Left cardiac atrium (tissue), 4 donors: ENCODE measurements around the gene MAS1. TPM values are rescaled to one million over a fixed set of nuclear protein-coding genes. Genes with fewer than 3 reads are reported as not detected.
A peak's percentile ranks its signal among the peaks of the same experiment; 100 is the strongest.
"Not testable (repeated sequence)": the region's sequence is repeated elsewhere in the genome, so short reads cannot be mapped to it uniquely, and the experiment has no call there.

Experiments used
- ATAC-seq, 2 donors: fragments of 200-7000 bp; cut with Tn5 transposase; one replicate each; pipeline ENCODE4 v1.9.1; 2020; ENCODE audit warnings: mild to moderate bottlenecking in 2 of 2, moderate library complexity in 2 of 2
- DNase-seq: peaks from one replicate; pipeline ENCODE4 v3.0.0-alpha.2; 2020
- intact Hi-C, 2 donors: fragments of 100-400 bp; cut with DNase I; formaldehyde crosslinking; loops; one replicate each; pipeline versions ENCODE4 v1.14.1 to v1.15.1; 2022 to 2023
- long read RNA-seq: library from polyadenylated mRNA; unstranded; transcript quantifications from one replicate; pipeline ENCODE4 v2.0.0, GENCODE V29; 2021
- total RNA-seq, 2 donors: library from RNA; stranded (reverse); fragmentation: NEBNext Ultra II Directional; extraction: Animal tissue kit (Norgen Biotek cat#: 25700); gene quantifications; one replicate each; pipeline ENCODE4 v1.2.1, GENCODE V29; 2021
- donor health status: DM: no; HTN: yes; CAD: no.
- donor health status: DM: no; HTN: yes; CAD: no; lungs with severe emphysema.
- donor health status: DM: yes; HTN: yes; CAD: no.
- donor health status: Dilated cardiomyopathy.

Gene MAS1
- not detected for total RNA-seq
- long read RNA-seq, result 0 reads

DNA sequence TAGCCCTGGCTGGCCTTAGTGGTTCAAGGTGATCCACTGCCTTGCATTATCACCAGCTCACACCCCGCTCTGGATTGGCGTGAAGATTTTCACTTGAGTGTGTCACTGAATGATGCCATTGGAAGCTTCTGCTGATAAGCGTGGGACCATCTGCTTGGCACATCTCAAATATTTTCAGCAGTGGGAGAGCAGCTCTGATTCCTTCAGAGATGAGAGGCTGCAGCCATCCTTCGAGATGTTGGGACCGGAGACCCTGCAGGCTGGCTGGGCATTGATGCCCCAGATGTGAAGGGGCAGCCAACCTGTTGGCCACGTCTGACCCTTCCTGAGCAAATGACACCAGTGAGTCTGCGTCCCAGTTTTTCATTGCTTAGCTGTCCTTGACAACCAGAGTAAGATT, at the start of gene MAS1:
Gene MAS1 (plus strand): TSS at position 197 of the 400 bp plus-strand sequence. CDS start 15,968 bp downstream, outside the sequence.
- DNase-seq (no peak), ATAC-seq (no peak)
- intact Hi-C loops, result no loop called here

DNA sequence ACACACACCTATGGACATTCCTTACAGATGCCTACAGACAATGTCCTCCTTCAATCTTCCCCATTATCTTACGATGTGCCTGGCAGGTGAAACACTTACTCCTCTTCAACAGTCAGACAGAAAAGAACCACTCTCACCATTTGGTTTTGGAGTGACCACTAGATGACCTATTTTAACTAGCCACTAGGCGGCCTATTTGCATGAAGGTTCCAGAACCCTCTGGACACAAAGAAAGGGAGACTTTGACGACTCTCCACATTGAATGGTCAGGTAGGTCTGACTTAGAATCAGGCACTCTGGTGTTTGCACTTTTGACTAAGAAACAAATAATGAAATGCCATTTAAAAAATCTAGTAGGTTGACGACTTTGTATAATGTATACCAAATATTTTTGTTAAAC, 48.8 kb upstream of the MAS1 start:
- ATAC-seq (no peak), DNase-seq (no peak)
- intact Hi-C loops, result no loop called here

DNA sequence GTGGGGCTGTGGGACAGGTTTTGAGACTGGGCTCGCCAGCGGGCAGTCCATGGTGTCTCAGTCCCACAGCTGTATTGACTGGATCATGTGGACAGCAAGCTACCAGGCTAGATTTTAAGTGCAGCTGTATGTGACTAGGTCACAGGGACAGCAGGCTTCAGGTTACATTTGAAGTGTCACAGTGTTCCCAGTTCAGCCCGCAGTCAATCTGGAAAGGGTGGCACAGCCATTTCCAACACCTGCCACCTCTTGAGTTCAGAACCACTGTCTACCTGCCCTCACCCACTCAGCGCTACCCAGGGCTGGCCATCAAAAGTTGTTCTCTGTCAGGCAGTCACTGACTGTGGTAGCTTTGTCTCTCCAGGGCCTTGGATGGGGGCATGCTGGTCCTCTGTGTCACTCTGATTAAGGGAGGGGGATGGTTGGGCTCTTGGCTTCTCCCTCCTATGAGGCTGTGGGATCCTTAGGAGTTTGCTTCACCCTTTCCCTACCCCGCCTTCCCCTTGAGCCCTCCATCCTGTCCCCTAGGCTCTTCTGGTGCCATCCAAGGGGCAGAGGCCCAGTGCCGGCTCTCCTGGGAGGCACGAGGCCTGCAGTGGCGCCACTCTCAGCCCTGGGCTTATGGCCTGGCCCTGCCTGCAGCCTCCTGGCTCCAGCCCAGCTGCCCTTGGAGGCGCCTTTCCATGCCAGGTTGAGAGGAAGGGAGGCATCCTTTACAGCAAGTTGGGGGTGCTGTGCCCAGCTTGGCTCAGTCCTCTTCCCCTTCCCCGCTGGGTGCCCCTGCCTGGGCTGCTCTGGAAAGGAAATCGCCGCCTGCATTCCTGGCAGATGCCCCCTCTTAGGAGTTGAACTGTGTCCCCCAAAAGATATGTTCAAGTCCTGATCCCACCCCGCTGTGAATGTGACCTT, 45.8 kb upstream of the MAS1 start:
- ATAC-seq (peak in 1 of 2 donors; percentile 59), DNase-seq (no peak)
- intact Hi-C loops, result no loop called here

DNA sequence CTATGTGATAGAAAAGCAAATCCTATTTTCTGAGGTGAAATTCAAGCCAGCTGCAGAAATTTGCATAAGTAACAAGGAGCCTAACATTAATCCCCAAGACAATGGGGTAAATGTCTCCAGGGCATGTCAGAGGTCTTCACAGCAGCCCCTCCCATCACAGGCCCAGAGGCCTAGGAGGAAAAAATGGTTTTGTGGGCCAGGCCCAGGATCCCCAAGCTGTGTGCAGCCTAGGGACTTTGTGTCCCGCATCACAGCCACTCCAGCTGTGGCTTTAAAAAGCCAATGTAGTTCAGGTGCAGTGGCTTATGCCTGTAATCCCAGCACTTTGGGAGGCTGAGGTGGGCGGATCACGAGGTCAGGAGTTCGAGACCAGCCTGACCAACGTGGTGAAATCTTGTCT, 42.2 kb upstream of the MAS1 start:
- intact Hi-C loops, ATAC-seq, DNase-seq: not testable (repeated sequence)

DNA sequence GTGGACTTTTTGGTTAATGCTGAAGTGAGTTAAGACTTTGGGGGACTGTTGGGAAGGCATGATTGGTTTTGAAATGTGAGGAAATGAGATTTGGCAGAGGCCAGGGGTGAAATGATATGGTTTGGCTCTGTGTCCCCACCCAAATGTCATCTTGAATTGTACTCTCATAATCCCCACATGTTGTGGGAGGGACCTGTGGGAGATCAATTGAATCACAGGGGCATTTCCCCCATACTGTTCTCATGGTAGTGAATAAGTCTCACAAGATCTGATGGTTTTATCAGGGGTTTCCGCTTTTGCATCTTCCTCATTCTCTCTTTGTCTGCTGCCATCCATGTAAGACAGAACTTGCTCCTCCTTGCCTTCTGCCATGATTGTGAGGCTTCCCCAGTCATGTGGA, 40.9 kb upstream of the MAS1 start:
- intact Hi-C loops, ATAC-seq, DNase-seq: not testable (repeated sequence)

DNA sequence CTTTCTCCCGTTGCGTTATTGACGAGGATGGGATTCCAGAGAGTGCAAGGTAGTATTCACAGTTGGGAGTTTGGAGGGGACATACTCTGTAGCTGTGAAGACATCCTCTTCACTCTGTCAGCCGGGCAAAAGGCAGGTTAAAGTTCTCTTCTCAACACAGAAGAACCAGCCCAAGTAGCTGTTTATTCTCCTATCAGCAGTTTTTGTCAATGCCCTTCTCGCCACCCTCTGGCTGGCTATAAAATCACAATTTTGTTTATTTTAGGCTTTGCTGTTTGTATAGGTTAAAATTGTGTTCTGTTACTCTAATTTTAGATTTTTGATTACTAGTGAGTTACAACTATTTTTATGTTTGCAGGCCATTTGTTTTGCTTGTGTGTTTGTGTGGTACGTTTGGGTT, 37.9 kb upstream of the MAS1 start:
- ATAC-seq (peak in 1 of 2 donors; percentile 67), DNase-seq (no peak)
- intact Hi-C loops, result no loop called here

DNA sequence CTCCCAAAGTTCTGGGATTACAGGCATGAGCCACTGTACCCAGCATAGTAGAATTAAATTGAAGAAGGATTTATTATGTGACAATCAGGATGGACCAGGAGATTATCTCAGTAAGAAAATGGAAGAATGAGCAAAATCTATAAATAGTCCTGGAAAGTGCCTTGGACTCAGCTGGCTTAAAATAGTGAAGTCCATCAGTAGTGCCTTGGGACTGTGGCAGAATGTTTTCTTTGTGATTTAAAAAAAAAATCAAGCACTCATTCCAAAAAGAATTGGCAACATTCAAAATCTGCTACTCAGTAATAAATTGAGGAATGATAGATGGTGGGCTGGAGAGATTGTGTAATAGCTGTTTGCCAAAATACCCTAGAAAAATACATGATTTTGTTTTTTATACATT, 37.0 kb upstream of the MAS1 start:
- intact Hi-C loops, result no loop called here
- ATAC-seq (peak in 1 of 2 donors; percentile 73), DNase-seq (no peak)

DNA sequence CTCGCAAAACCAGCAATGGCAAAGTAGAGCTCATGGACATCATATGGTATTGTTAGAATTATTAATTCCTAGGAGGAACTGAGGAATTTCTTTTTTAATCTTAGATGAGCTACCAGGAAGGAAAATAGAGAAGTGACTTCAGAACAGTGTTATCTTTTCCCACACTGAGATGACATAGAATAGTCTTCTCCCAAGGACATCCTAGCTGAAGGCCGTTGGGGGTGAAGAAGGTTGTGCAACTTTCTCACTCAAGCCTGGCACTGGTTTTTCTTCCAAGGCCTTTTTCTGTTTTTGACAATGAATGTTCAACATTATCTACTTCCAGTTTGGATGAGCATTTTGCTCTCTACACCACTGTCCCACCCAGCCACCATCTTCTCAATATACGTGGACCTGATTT, 35.8 kb upstream of the MAS1 start:
- no peak for ATAC-seq
- DNase-seq, result no peak
- intact Hi-C loops, result no loop called here

DNA sequence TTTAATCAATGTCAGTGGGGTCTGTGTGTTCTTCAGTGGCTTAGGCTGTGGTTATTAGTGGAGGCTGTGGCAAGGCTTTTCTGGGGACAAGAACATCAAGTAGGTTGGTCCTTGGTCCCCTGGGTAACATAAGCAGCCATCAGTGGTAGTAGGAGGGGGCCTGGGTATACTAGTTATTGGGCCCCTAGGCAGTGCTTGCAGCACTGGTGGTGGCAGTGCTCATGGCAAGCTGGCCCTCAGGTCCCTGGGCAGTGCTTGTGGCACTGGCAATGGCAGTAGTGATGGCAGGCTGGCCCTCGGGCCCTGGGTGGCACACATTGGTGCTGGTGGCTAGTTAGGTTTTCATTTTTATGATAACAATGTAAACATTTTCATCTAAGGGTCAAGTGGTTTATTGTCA, 32.5 kb upstream of the MAS1 start:
- intact Hi-C loops, result no loop called here
- ATAC-seq (no peak), DNase-seq (no peak)

DNA sequence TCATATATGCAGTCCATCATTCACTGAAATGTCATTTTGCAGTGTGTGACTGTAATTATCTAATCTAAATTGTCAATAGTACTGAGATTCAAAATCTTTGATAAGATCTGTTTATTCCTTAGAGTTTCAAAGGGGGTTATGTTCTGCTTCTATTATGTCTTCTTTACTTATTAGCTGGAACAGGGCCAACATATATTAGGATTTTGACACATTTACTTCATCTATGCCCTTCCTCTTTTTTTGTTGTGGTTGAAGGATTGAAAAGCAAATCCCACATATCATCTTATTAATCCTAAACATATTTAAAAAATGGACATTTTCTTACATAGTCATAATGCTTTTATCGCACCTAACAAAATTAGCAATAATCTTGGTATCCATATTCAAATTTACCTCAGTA, 30.3 kb upstream of the MAS1 start:
- DNase-seq, result no peak
- intact Hi-C loops, result loop anchor here (5.0 to 10.0 kb wide), 5 partner anchors 74 to 594 kb away; no protein-coding TSS in a partner anchor
- ATAC-seq, result no peak

DNA sequence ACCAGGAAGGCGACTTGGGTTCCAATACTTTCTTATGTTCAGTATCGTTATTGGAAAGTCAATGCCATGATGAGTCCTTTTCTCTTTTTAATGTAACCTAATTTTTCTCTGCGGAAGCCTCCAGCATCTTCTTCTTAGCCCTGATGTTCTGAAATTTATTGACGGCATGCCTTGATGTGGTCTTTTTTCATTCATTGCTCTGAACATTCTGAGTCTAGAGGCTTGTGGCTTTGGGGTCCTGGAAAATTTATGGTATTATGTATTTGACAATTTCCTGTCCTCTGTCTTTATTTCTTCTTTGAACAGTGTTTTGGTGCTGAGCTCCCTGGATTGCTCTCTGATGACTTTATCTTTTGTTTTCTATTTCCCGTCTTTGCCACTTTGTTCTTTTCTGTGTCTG, 28.7 kb upstream of the MAS1 start:
- no peak for ATAC-seq
- no peak for DNase-seq
- intact Hi-C loops, result loop anchor here (2.0 to 10.0 kb wide), 7 partner anchors 73 to 593 kb away; no protein-coding TSS in a partner anchor

DNA sequence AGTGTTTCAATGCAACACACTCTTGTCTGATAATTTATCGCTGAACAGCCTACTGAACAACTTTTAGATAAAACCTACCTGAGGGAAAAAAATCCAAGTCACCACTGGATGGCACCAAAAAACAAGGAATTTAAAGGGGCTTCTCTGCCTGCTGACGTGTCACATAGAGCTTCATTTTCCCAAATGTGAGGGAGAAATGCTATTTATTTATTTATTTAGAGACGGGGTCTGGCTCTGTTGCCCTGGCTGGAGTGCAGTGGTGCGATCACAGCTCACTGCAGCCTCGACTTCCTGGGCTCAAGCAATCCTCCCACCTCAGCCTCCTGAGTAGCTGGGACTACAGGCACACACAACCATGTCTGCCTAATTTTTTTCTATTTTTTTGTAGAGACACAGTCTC, 27.4 kb upstream of the MAS1 start:
- not testable (repeated sequence) for DNase-seq
- ATAC-seq, result peak; percentile 67 to 72
- intact Hi-C loops, result loop anchor here (2.0 to 10.0 kb wide), 7 partner anchors 71 to 591 kb away; no protein-coding TSS in a partner anchor

DNA sequence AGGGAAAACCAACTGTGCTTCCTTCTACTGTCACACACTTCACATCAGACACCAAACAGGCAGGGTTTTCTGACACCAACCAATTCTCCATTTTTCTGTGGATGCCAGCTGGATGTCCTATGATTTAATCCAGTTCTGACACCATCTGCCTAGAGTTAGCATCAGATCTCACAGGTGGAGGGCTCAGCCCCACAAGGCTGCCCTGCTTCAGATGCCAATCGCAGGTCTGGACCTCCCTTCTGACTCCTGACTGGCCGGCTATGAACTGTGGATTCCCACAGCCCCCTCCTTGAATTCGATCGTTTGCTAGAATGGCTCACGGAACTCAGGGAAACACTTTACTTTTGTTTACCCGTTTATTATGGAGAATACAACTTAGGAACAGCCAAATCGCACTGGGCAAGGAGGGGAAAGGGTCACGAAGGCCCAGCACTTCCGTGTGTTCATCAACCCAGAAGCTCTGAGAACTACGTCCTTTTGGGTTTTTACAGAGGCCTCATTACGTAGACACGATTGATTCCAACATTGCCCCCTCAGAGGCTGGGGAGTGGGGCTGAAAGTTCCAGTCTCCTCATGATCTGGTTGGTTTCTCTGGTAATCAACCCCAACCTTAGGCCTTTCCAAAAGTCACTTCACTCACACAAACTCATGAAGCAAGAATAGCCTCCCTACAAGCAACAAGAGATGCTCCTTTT, 25.4 kb upstream of the MAS1 start:
- intact Hi-C loops, result loop anchor here (10.0 kb wide), 4 partner anchors 69 to 589 kb away; no protein-coding TSS in a partner anchor
- no peak for DNase-seq

DNA sequence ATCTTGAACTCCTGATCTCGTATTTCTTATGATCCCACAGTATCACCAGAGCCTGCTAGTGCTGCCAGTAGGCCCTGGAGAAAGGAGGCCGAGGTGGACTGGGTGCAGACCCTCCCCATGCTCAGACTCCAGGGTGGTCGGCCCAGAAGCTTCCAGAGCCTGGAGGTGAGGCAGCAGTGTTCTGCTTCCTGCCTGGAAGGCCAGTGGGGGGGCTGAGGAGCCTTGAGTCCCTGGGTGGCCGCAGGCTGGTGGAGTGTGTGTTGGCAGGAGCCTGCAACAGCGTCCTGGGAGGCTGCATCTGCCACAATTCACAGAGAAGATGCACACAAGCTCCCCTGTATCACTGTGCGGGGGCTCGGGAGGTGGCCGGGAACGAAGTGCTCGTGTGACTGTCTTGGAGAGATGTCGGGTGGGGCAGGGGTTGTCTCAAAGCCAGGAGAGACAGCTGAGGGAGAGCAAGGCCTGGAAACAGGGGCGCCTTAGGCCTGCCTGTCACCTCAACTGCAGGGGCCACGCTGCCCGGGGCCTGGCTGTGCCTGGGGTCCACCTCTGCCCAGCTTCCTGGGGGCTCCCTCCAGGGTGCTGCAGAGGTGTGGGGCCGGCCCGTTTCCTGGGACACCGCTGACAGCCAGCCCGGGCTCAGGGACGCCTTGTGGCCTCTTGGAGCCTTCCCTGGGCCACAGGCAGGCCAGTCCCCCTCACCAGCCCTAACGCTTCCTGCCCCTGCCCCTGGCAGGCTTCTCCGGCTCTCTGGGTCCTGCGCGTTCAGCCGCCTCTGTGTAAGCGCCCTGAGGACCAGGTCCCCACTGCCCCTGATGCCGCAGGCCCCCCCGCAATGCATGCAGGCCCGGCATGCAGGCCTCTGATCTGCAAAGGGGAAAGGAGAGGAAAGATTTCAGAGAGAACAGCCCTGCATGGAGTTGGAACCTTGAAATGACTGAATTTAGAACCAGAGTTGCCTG, 24.2 kb upstream of the MAS1 start:
- ATAC-seq (no peak), DNase-seq (no peak)
- intact Hi-C loops, result loop anchor here (10.0 kb wide), 4 partner anchors 68 to 588 kb away; no protein-coding TSS in a partner anchor

More for the DNA sequence above, 25.4 kb upstream of the MAS1 start:
- no peak for ATAC-seq

DNA sequence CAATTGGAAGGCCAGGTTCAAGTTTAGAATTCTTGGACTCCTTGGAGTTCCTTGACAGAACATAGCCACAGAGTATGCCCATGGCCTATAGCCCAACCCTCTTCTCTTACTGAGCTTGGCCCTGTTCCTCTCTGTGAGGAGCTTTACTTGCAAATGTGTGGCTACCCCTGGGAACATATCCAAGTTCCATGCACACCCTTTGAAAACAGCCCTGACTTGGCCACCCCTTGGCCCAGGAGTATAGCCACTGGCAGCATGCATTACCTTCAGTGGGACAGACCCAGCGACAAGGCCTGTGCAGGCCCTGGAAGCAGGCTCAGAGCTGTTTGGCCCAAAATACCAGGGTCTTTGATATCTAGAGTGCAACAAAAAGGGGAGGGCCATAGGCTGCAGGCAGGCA, 19.5 kb upstream of the MAS1 start:
- no peak for DNase-seq
- intact Hi-C loops, result no loop called here
- ATAC-seq, result no peak

DNA sequence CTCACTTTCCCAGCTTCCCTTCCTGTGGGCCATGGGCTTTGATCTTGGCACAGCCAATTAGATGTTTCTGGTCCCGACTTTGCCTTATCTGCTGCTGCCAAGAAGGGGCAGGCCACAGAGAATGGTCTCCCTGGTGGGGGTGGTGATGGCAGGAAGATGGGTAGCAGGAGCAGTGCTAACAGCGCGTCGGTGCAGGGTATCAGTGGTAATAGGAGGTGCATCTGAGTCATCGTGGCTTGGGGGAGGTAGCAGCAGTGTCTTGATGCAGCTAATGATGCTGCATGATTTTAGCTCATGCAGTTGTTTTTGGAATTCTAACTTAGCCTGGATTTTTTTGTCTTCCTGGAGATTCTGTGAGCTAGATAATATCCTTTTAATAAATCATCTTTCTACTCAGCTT, 18.9 kb upstream of the MAS1 start:
- intact Hi-C loops, result no loop called here
- ATAC-seq (no peak), DNase-seq (no peak)

DNA sequence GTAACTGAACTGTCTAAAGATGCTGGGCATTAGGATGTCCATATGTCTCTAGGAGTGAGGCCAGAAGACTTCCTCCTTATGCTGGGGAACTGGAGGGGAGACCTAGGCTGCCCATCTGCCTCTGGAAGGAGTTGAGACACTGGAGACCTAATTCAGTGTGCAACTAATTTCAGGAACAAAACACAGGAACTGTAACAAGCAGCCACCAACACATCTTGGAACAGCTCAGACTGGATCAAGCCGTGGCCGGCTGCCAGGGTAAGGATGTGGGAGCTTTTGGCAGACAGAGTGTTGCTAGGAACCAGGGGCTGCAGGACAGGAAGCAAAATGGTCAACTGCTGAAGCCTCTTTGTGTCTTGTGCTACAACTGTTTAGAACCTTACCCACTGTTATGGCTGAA, 16.4 kb upstream of the MAS1 start:
- DNase-seq, result peak; percentile 55
- ATAC-seq, result peak; percentile 55 to 74

DNA sequence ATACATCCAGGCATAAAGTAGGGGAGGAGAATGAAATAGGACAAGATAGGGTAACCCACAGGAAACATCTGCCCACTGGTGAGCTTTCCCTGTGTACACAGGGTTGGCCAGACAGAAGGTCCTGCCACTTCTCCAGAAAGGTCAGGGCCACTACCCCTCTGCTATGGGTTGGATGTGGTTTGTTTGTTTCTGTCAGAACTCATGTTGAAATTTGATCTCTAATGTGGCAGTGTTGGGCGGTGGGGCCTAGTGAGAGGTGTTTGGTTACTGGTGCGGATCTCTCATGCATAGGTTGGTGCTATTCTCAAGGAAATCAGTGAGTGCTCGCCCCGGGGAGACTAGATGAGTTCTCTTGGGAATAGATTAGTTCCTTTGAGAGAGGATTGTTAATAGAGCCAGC, 15.6 kb upstream of the MAS1 start:
- ATAC-seq (no peak), DNase-seq (no peak)
- intact Hi-C loops, result no loop called here

More for the DNA sequence above, 16.4 kb upstream of the MAS1 start:
- intact Hi-C loops, result no loop called here

DNA sequence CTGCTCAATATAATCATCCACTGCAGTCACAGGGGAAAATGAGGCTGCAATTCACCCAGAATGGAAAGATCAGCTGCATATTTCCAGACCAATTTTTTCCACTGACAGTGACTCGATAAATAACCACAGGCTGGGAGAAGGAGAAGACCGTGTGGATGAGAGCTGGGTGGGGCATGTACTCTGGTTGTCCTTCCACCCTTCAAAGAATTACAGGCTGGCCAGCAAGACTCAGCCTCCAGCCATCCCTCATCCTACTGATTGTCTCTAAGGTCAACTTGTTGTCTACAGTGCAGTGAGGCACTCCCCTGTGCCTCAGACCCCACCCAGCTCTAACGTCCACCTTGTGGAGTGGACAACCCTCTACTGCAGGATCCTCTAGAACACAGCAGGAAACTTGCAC, 14.5 kb upstream of the MAS1 start:
- intact Hi-C loops, result no loop called here
- ATAC-seq, result no peak
- no peak for DNase-seq
